ENCODE data around the gene ASIC2.

DNA sequence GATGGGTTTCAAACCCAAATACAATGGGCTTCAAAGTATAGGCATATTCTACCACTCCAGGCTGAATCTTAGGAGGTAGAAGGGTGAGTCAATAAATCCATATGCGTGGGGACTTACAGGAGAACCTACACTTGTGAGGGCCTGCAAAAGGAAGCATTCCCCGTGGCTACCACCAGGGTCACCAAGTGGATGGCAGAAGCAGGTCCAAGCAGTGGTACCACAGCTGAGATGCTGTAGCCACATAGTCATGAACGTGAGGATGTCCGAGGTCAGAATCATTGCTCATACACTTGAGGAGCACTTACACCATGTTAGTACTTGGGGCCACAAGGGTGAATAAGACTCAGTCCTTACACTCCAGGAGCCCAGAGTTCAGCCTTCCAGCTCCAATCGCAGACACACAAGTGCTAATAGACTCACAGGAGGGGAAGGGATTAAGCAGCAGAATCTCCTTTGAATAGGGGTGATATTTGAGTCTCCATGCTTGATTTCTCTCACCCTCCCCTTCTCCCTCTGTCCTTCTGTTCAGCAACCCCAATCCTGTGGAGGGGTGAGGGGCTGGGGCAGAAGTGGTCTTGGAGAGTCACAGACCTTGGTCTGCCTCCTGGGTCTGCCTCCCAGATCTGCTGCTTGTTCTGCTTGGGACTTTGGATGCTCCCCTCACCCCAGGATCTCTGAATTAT, 42.5 kb upstream of the ASIC2 start:
- TF ChIP-seq, protein P1, sequence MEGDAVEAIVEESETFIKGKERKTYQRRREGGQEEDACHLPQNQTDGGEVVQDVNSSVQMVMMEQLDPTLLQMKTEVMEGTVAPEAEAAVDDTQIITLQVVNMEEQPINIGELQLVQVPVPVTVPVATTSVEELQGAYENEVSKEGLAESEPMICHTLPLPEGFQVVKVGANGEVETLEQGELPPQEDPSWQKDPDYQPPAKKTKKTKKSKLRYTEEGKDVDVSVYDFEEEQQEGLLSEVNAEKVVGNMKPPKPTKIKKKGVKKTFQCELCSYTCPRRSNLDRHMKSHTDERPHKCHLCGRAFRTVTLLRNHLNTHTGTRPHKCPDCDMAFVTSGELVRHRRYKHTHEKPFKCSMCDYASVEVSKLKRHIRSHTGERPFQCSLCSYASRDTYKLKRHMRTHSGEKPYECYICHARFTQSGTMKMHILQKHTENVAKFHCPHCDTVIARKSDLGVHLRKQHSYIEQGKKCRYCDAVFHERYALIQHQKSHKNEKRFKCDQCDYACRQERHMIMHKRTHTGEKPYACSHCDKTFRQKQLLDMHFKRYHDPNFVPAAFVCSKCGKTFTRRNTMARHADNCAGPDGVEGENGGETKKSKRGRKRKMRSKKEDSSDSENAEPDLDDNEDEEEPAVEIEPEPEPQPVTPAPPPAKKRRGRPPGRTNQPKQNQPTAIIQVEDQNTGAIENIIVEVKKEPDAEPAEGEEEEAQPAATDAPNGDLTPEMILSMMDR (conservative IDR thresholded peaks at IDR 0.05): peak; percentile 24; the same call in 1 of the 2 replicates
- no peak for TF ChIP-seq EZH2 (IDR thresholded peaks at IDR 0.05; ENCODE audit: low read depth)
